SK-N-SH (cell line): Measurements from ENCODE around the gene GHRH. TPM values are rescaled to one million over a fixed set of nuclear protein-coding genes. Genes with fewer than 3 reads are reported as not detected.

Source experiments
- CTCF ChIA-PET: fragments of 300-600, 350-600 bp; formaldehyde crosslinking; extraction: SDS; loops from one replicate; lab custom pipeline; 2021; lab: Yijun Ruan, JAX
- POLR2A ChIA-PET: fragments of 350-600 bp; sonication (Branson Sonifier 250); formaldehyde crosslinking; extraction: SDS; loops from one replicate; lab custom pipeline; 2020; ENCODE audit warnings: antibody characterized with exemption, inconsistent platforms; lab: Yijun Ruan, JAX
- DNase-seq: peaks from one replicate; pipeline ENCODE4 v3.0.0; 2012
- H2AFZ ChIP-seq: fragments of 200-600 bp; sonication (generic); 2 replicates; pipeline ENCODE4 v1.8.1; 2016; ENCODE audit warnings: antibody characterized with exemption, mild to moderate bottlenecking, low read depth
- H3F3A ChIP-seq: fragments of 200-600 bp; sonication (generic); replicated peaks from 2 replicates; pipeline ENCODE3; 2016; ENCODE audit warnings: antibody characterized with exemption, mild to moderate bottlenecking; ENCODE audit not compliant: insufficient read depth
- H3K27ac ChIP-seq, 2 experiments: fragments of 200-500 bp in 1 of 2; fragments of 200-600 bp in 1 of 2; sonication (Bioruptor generic) in 1 of 2; sonication (generic), shearing (Covaris generic) in 1 of 2; 2 replicates each; pipeline versions ENCODE4 v1.5.1 to v1.6.1; 2014 to 2016; ENCODE audit warnings: low read depth in 2 of 2, inconsistent platforms in 1 of 2, low read length in 1 of 2, mild to moderate bottlenecking in 1 of 2, mixed read lengths in 1 of 2
- H3K27me3 ChIP-seq: fragments of 200-600 bp; sonication (generic), shearing (Covaris generic); 2 replicates; pipeline ENCODE4 v1.6.1; 2016; ENCODE audit warnings: mixed run types; ENCODE audit not compliant: insufficient read depth
- H3K36me3 ChIP-seq, 2 experiments: fragments of 200-500 bp in 1 of 2; fragments of 200-600 bp in 1 of 2; sonication (Bioruptor generic) in 1 of 2; sonication (generic) in 1 of 2; replicated peaks in 1 of 2; 2 replicates each; pipeline versions ENCODE3 to v1.5.1; 2014 to 2016; ENCODE audit warnings: low read length in 1 of 2, mild to moderate bottlenecking in 1 of 2; ENCODE audit not compliant: insufficient read depth in 2 of 2, control insufficient read depth in 1 of 2
- H3K4me1 ChIP-seq, 2 experiments: fragments of 200-500 bp in 1 of 2; fragments of 200-600 bp in 1 of 2; sonication (Bioruptor generic) in 1 of 2; sonication (generic), shearing (Covaris generic) in 1 of 2; 2 replicates each; pipeline versions ENCODE4 v1.5.1 to v1.6.1; 2014 to 2016; ENCODE audit warnings: low read depth in 1 of 2, low read length in 1 of 2, mixed run types in 1 of 2; ENCODE audit not compliant: insufficient read depth in 2 of 2, control insufficient read depth in 1 of 2
- H3K4me2 ChIP-seq: fragments of 200-600 bp; sonication (generic), shearing (Covaris generic); 2 replicates; pipeline ENCODE4 v1.6.1; 2017; ENCODE audit warnings: mixed run types
- H3K4me3 ChIP-seq, 2 experiments: fragments of 200-500 bp in 1 of 2; fragments of 200-600 bp in 1 of 2; sonication (Bioruptor generic) in 1 of 2; sonication (generic), shearing (Covaris generic) in 1 of 2; 2 replicates each; pipeline versions ENCODE4 v1.5.1 to v1.8.1; 2014 to 2016; ENCODE audit warnings: low read depth in 2 of 2, inconsistent platforms in 1 of 2, low read length in 1 of 2, mild to moderate bottlenecking in 1 of 2, mixed read lengths in 1 of 2, moderate library complexity in 1 of 2
- H3K79me2 ChIP-seq: fragments of 200-600 bp; sonication (generic); 2 replicates; pipeline ENCODE4 v1.8.1; 2017; ENCODE audit warnings: mild to moderate bottlenecking; ENCODE audit not compliant: insufficient read depth
- H3K9ac ChIP-seq: fragments of 200-600 bp; sonication (generic); 2 replicates; pipeline ENCODE4 v1.6.1; 2017; ENCODE audit warnings: mixed run types
- H3K9me2 ChIP-seq: fragments of 200-600 bp; sonication (generic); 2 replicates; pipeline ENCODE4 v1.6.1; 2017; ENCODE audit warnings: mixed run types
- H3K9me3 ChIP-seq: fragments of 200-600 bp; sonication (generic); 2 replicates; pipeline ENCODE4 v1.6.1; 2017; ENCODE audit warnings: mixed run types, mild to moderate bottlenecking, moderate library complexity
- H4K20me1 ChIP-seq: fragments of 200-600 bp; sonication (generic); 2 replicates; pipeline ENCODE4 v1.6.1; 2017; ENCODE audit warnings: mild to moderate bottlenecking, mixed run types; ENCODE audit not compliant: insufficient read depth
- CHD2 ChIP-seq: fragments of 150-350 bp; IDR thresholded peaks from 2 replicates; pipeline ENCODE4 v1.6.1; 2018; ENCODE audit warnings: low read length; ENCODE audit not compliant: partially characterized antibody
- CTCF ChIP-seq: fragments of 200-600 bp; sonication (generic); IDR thresholded peaks from 2 replicates; pipeline ENCODE4 v1.6.1; 2017; ENCODE audit warnings: antibody characterized with exemption, mild to moderate bottlenecking, moderate library complexity
- EP300 ChIP-seq, 2 experiments: IDR thresholded peaks; 2 replicates each; pipeline versions ENCODE4 v1.4.0 to v1.6.1; 2012; ENCODE audit warnings: borderline replicate concordance in 1 of 2, low read depth in 1 of 2, low read length in 1 of 2
- EZH2phosphoT487 ChIP-seq: fragments of 200-600 bp; sonication (generic); IDR thresholded peaks from 2 replicates; pipeline ENCODE4 v1.6.1; 2017; ENCODE audit warnings: low read depth, mixed run types, mild to moderate bottlenecking, antibody characterized with exemption, moderate library complexity, borderline replicate concordance
- FOSL2 ChIP-seq: IDR thresholded peaks from 2 replicates; pipeline ENCODE4 v1.4.0; 2012; ENCODE audit warnings: low read depth, mild to moderate bottlenecking, moderate library complexity, borderline replicate concordance
- FOXM1 ChIP-seq: IDR thresholded peaks from 2 replicates; pipeline ENCODE4 v1.4.0; 2012; ENCODE audit warnings: low read depth, mild to moderate bottlenecking
- GATA2 ChIP-seq: sonication (generic); formaldehyde crosslinking; IDR thresholded peaks from 2 replicates; pipeline ENCODE4 v1.5.0; 2020; ENCODE audit warnings: mild to moderate bottlenecking, missing genetic modification reagents
- JUND ChIP-seq: IDR thresholded peaks from 2 replicates; pipeline ENCODE4 v1.4.0; 2012
- MEF2A ChIP-seq: IDR thresholded peaks from 2 replicates; pipeline ENCODE4 v1.4.0; 2012; ENCODE audit warnings: low read depth, borderline replicate concordance
- MXI1 ChIP-seq: IDR thresholded peaks from 2 replicates; pipeline ENCODE4 v1.6.1; 2012; ENCODE audit warnings: mild to moderate bottlenecking, low read depth, low read length, improper control_type of control experiment
- NRF1 ChIP-seq: IDR thresholded peaks from 2 replicates; pipeline ENCODE4 v1.6.1; 2012; ENCODE audit warnings: low read depth, mild to moderate bottlenecking, low read length
- RAD21 ChIP-seq: IDR thresholded peaks from 2 replicates; pipeline ENCODE4 v1.6.1; 2012; ENCODE audit warnings: mild to moderate bottlenecking, low read length
- RCOR1 ChIP-seq: fragments of 150-350 bp; IDR thresholded peaks from 2 replicates; pipeline ENCODE4 v1.6.1; 2017; ENCODE audit warnings: antibody characterized with exemption, low read length
- SMC3 ChIP-seq: IDR thresholded peaks from 2 replicates; pipeline ENCODE4 v1.6.1; 2012; ENCODE audit warnings: low read depth, low read length, improper control_type of control experiment
- TEAD4 ChIP-seq: IDR thresholded peaks from 2 replicates; pipeline ENCODE4 v1.4.0; 2012; ENCODE audit warnings: mild to moderate bottlenecking, borderline replicate concordance; ENCODE audit not compliant: insufficient read depth
- USF1 ChIP-seq: IDR thresholded peaks from 2 replicates; pipeline ENCODE4 v1.4.0; 2012; ENCODE audit warnings: low read depth, borderline replicate concordance
- USF2 ChIP-seq: fragments of 150-350 bp; IDR thresholded peaks from 2 replicates; pipeline ENCODE4 v1.6.1; 2017; ENCODE audit warnings: antibody characterized with exemption, low read length, low read depth, borderline replicate concordance
- YY1 ChIP-seq: IDR thresholded peaks from 2 replicates; pipeline ENCODE4 v1.4.0; 2012; ENCODE audit warnings: low read depth, mild to moderate bottlenecking
- whole genome bisulfite sequencing: methylation state at CpG from one replicate; pipeline ENCODE4 v1.1.6; 2017; ENCODE audit warnings: low lambda C conversion rate; 5-methylcytosine and 5-hydroxymethylcytosine counted together
- polyA plus RNA-seq, 3 experiments: library from polyadenylated mRNA; depleted of rRNA; stranded (reverse); fragments of >200 nt; gene quantifications; 2 replicates each; pipeline ENCODE4 v1.2.3, GENCODE V29; 2012

The GHRH gene
- polyA plus RNA-seq, 1 of the 3 experiments (the other 2 are of a cell fraction), result not detected

- no peak overlapping the region for H3K4me3 ChIP-seq
- H3K79me2 ChIP-seq, result no peaks in the 10 kb centered on the region
- H3K27ac ChIP-seq, result no peak overlapping the region
- TF ChIP-seq NRF1, result no peak
- TF ChIP-seq, all 33 proteins: peak for 0
- Histone ChIP-seq H3K9ac (no peak overlapping the region), H3K4me2 (no peak overlapping the region), H3K9me3 (no peaks in the 10 kb centered on the region), H3F3A (no peaks in the 10 kb centered on the region), H3K36me3 (no peaks in the 10 kb centered on the region), H3K9me2 (no peaks in the 10 kb centered on the region), H3K27me3 (peaks cover 14% of the 10 kb centered on the region; the same call in 1 of the 2 replicates), H4K20me1 (no peaks in the 10 kb centered on the region), H2AFZ (no peak overlapping the region), H3K4me1 (peaks cover 0 to 20% of the 10 kb centered on the region in 2 experiments; a peak in 1 of 4 replicates)
- no peak for DNase-seq
- WGBS, result 73% methylated on average over 10 of the region's 11 CpGs
- ChIA-PET POLR2A (no interaction called here), CTCF (interaction anchor here (0.8 to 1.5 kb wide), 8 partner anchors 11 to 277 kb away, joined by 3 to 6 read pairs (median 4); no protein-coding TSS in a partner anchor)
Observed at GRCh38 chr20:37259031-37259430, 2.6 kb downstream of the GHRH start.

- Histone ChIP-seq H3F3A (no peaks in the 10 kb centered on the region), H3K79me2 (no peaks in the 10 kb centered on the region), H3K27ac (no peak overlapping the region), H3K27me3 (peaks cover 14% of the 10 kb centered on the region; the same call in 1 of the 2 replicates), H3K9me2 (no peaks in the 10 kb centered on the region), H3K9ac (no peak overlapping the region), H3K4me1 (peaks cover 0 to 20% of the 10 kb centered on the region in 2 experiments; a peak in 1 of 4 replicates), H3K4me2 (no peak overlapping the region), H3K9me3 (no peaks in the 10 kb centered on the region), H4K20me1 (no peaks in the 10 kb centered on the region), H3K4me3 (no peak overlapping the region), H2AFZ (no peak overlapping the region), H3K36me3 (no peaks in the 10 kb centered on the region)
- no peak for DNase-seq
- TF ChIP-seq JUND (no peak), RAD21 (0 out of 2 replicates have a peak, but pooled peaks have one; percentile 9)
- WGBS, result 79% methylated on average over 9 of the region's 9 CpGs
- ChIA-PET POLR2A (no interaction called here), CTCF (interaction anchor here (1.3 to 1.4 kb wide), 2 partner anchors 12 to 62 kb away, joined by 4 to 6 read pairs; no protein-coding TSS in a partner anchor)
Observed at GRCh38 chr20:37257988-37258387, 3.6 kb downstream of the GHRH start.

- Histone ChIP-seq H4K20me1 (no peaks in the 10 kb centered on the region), H3K27me3 (peaks cover 14% of the 10 kb centered on the region; the same call in 1 of the 2 replicates), H3K27ac (no peak overlapping the region), H3K9me3 (no peaks in the 10 kb centered on the region), H3K4me3 (no peak overlapping the region), H2AFZ (no peak overlapping the region), H3K4me2 (no peak overlapping the region), H3K9ac (no peak overlapping the region), H3K4me1 (peaks cover 0 to 18% of the 10 kb centered on the region in 2 experiments; a peak in 1 of 4 replicates), H3F3A (no peaks in the 10 kb centered on the region), H3K9me2 (no peaks in the 10 kb centered on the region)
- no peak for DNase-seq
- 33% methylated on average over 2 of the region's 2 CpGs for WGBS
- POLR2A ChIA-PET, result interaction anchor here (1.2 kb wide), 1 partner anchor 16 kb away, joined by 3 read pairs; no protein-coding TSS in a partner anchor
- no peak for TF ChIP-seq USF2
- TF ChIP-seq MXI1, result no peak
- TF ChIP-seq RCOR1, result no peak
- no peak for TF ChIP-seq TEAD4
- no peak for TF ChIP-seq YY1
- TF ChIP-seq MEF2A, result no peak
- no peak for TF ChIP-seq CTCF
- no peak for TF ChIP-seq EZH2phosphoT487
- no peak for TF ChIP-seq SMC3
- no peak for TF ChIP-seq EP300 (IDR thresholded peaks at IDR 0.05; ENCODE audit: borderline replicate concordance in 1 of 2, low read depth in 1 of 2, low read length in 1 of 2)
- TF ChIP-seq RAD21, result no peak
- TF ChIP-seq FOSL2, result no peak
- no peak for TF ChIP-seq CHD2
- no peak for TF ChIP-seq GATA2 (CRISPR knock-in tag)
- no peak for TF ChIP-seq FOXM1
- no peak for TF ChIP-seq USF1
- no peak for TF ChIP-seq JUND
- TF ChIP-seq, all 33 proteins: peak for 0
- CTCF ChIA-PET, result interaction anchor here (0.8 to 1.0 kb wide), 2 partner anchors 14 to 17 kb away, joined by 3 to 4 read pairs; no protein-coding TSS in a partner anchor
- H3K36me3 ChIP-seq, result no peaks in the 10 kb centered on the region
- no peaks in the 10 kb centered on the region for H3K79me2 ChIP-seq
Observed at GRCh38 chr20:37257530-37257929, 4.1 kb downstream of the GHRH start.
